PFSK-1 (cell line): ENCODE data around the gene ANTXR1.

Source experiments
- FOXP2 ChIP-seq: optimal IDR thresholded peaks from 2 replicates; pipeline ENCODE3; 2011; ENCODE audit warnings: borderline replicate concordance, control low read depth, inconsistent platforms; ENCODE audit not compliant: insufficient read depth; ENCODE audit errors: extremely low read length, extremely low read depth
- POLR2AphosphoS5 ChIP-seq: IDR thresholded peaks from 2 replicates; pipeline ENCODE4 v1.6.1; 2012; ENCODE audit warnings: low read depth, mild to moderate bottlenecking, control low read depth, low read length, moderate library complexity
- REST ChIP-seq, 2 experiments: IDR thresholded peaks; 2 replicates each; pipeline versions ENCODE4 v1.6.1 to v1.8.0; 2011 to 2012; ENCODE audit warnings: low read depth in 2 of 2, low read length in 2 of 2, control low read depth in 1 of 2, inconsistent platforms in 1 of 2, mild to moderate bottlenecking in 1 of 2, moderate library complexity in 1 of 2; ENCODE audit not compliant: insufficient read depth in 1 of 2
- SIN3A ChIP-seq: IDR thresholded peaks from 2 replicates; pipeline ENCODE4 v1.6.1; 2012; ENCODE audit warnings: mild to moderate bottlenecking, low read length, moderate library complexity, borderline replicate concordance; ENCODE audit not compliant: insufficient read depth
- TAF1 ChIP-seq: IDR thresholded peaks from 2 replicates; pipeline ENCODE4 v1.6.1; 2012; ENCODE audit warnings: low read length, control low read depth, borderline replicate concordance; ENCODE audit not compliant: insufficient read depth

ANTXR1 gene

GRCh38 chr2:69001879-69002278 lies 11.1 kb upstream of the ANTXR1 start:
- TF ChIP-seq TAF1 (no peak), SIN3A (no peak), POLR2AphosphoS5 (no peak), REST (IDR thresholded peaks at IDR 0.05; ENCODE audit: insufficient read depth in 1 of 2, low read depth in 2 of 2, low read length in 2 of 2) (no peak), FOXP2 (no peak)

- no peak for TF ChIP-seq SIN3A
- TF ChIP-seq POLR2AphosphoS5 = no peak
- TF ChIP-seq TAF1 = no peak
- no peak for TF ChIP-seq FOXP2
- no peak for TF ChIP-seq REST (IDR thresholded peaks at IDR 0.05; ENCODE audit: insufficient read depth in 1 of 2, low read depth in 2 of 2, low read length in 2 of 2)
These were observed 9.2 kb upstream of the ANTXR1 start for GRCh38 chr2:69003731-69004130.

GRCh38 chr2:69007169-69007568 lies 5.8 kb upstream of the ANTXR1 start:
- no peak for TF ChIP-seq SIN3A
- no peak for TF ChIP-seq FOXP2
- no peak for TF ChIP-seq TAF1
- no peak for TF ChIP-seq REST (IDR thresholded peaks at IDR 0.05; ENCODE audit: insufficient read depth in 1 of 2, low read depth in 2 of 2, low read length in 2 of 2)
- no peak for TF ChIP-seq POLR2AphosphoS5

- no peak for TF ChIP-seq FOXP2
These were observed 5.4 kb upstream of the ANTXR1 start for GRCh38 chr2:69007603-69008002.

GRCh38 chr2:69010437-69011194 lies 2.4 kb upstream of the ANTXR1 start:
- TF ChIP-seq POLR2AphosphoS5 = no peak
- no peak for TF ChIP-seq REST (IDR thresholded peaks at IDR 0.05; ENCODE audit: insufficient read depth in 1 of 2, low read depth in 2 of 2, low read length in 2 of 2)
- no peak for TF ChIP-seq SIN3A
- no peak for TF ChIP-seq FOXP2
- TF ChIP-seq TAF1 = no peak
